ENCODE data around the gene KCNC2. TPM values are rescaled to one million over a fixed set of nuclear protein-coding genes. Genes with fewer than 3 reads are reported as not detected.

The KCNC2 gene
- total RNA-seq, 1 experiment from 2014 or later: not detected

GRCh38 chr12:75170640-75171185 is 38.9 kb downstream of the KCNC2 start:
- no peak for DNase-seq
- TF ChIP-seq CTCF (IDR thresholded peaks at IDR 0.05; ENCODE audit: unreplicated experiment): no peak
- intact Hi-C loops (cut with micrococcal nuclease; ENCODE audit: unreplicated experiment): no loop called here
- no peak overlapping the region for H3K27ac Mint-ChIP-seq (ENCODE audit: unreplicated experiment)
- BruUV-seq (replicated peaks): no TSS peak
- H3K9me3 Mint-ChIP-seq (ENCODE audit: low read depth, unreplicated experiment): no peaks in the 10 kb centered on the region
- no peaks in the 10 kb centered on the region for H3K4me1 Mint-ChIP-seq (ENCODE audit: low read depth, unreplicated experiment)
- H3K36me3 Mint-ChIP-seq (ENCODE audit: insufficient read depth, unreplicated experiment): no peaks in the 10 kb centered on the region
- no peak overlapping the region for H3K4me3 Mint-ChIP-seq (ENCODE audit: low read depth, unreplicated experiment)
- H3K27me3 Mint-ChIP-seq (ENCODE audit: unreplicated experiment): no peaks in the 10 kb centered on the region
- CTCF ChIA-PET: no interaction called here

GRCh38 chr12:75162845-75163244 is 46.8 kb downstream of the KCNC2 start:
- Mint-ChIP-seq H3K27ac (ENCODE audit: unreplicated experiment) (no peak overlapping the region), H3K4me1 (ENCODE audit: low read depth, unreplicated experiment) (no peaks in the 10 kb centered on the region), H3K27me3 (ENCODE audit: unreplicated experiment) (no peaks in the 10 kb centered on the region), H3K4me3 (ENCODE audit: low read depth, unreplicated experiment) (no peak overlapping the region), H3K36me3 (ENCODE audit: insufficient read depth, unreplicated experiment) (no peaks in the 10 kb centered on the region), H3K9me3 (ENCODE audit: low read depth, unreplicated experiment) (no peaks in the 10 kb centered on the region)
- no peak for DNase-seq
- TF ChIP-seq CTCF (IDR thresholded peaks at IDR 0.05; ENCODE audit: unreplicated experiment): no peak
- no TSS peak for BruUV-seq (replicated peaks)
- CTCF ChIA-PET: no interaction called here
- intact Hi-C loops (cut with micrococcal nuclease; ENCODE audit: unreplicated experiment): no loop called here

GRCh38 chr12:75161488-75161887 is 48.2 kb downstream of the KCNC2 start:
- Mint-ChIP-seq H3K27me3 (ENCODE audit: unreplicated experiment) (no peaks in the 10 kb centered on the region), H3K36me3 (ENCODE audit: insufficient read depth, unreplicated experiment) (no peaks in the 10 kb centered on the region), H3K9me3 (ENCODE audit: low read depth, unreplicated experiment) (no peaks in the 10 kb centered on the region), H3K4me1 (ENCODE audit: low read depth, unreplicated experiment) (no peaks in the 10 kb centered on the region), H3K27ac (ENCODE audit: unreplicated experiment) (no peak overlapping the region), H3K4me3 (ENCODE audit: low read depth, unreplicated experiment) (no peak overlapping the region)
- no TSS peak for BruUV-seq (replicated peaks)
- no peak for TF ChIP-seq CTCF (IDR thresholded peaks at IDR 0.05; ENCODE audit: unreplicated experiment)
- CTCF ChIA-PET: no interaction called here
- no peak for DNase-seq
- intact Hi-C loops (cut with micrococcal nuclease; ENCODE audit: unreplicated experiment): no loop called here

- H3K36me3 Mint-ChIP-seq (ENCODE audit: insufficient read depth, unreplicated experiment): no peaks in the 10 kb centered on the region
- H3K27me3 Mint-ChIP-seq (ENCODE audit: unreplicated experiment): no peaks in the 10 kb centered on the region
- intact Hi-C loops (cut with micrococcal nuclease; ENCODE audit: unreplicated experiment): no loop called here
- DNase-seq: no peak
- no peak overlapping the region for H3K27ac Mint-ChIP-seq (ENCODE audit: unreplicated experiment)
- H3K4me1 Mint-ChIP-seq (ENCODE audit: low read depth, unreplicated experiment): no peaks in the 10 kb centered on the region
- CTCF ChIA-PET: no interaction called here
- H3K4me3 Mint-ChIP-seq (ENCODE audit: low read depth, unreplicated experiment): no peak overlapping the region
- no TSS peak for BruUV-seq (replicated peaks)
- no peak for TF ChIP-seq CTCF (IDR thresholded peaks at IDR 0.05; ENCODE audit: unreplicated experiment)
- H3K9me3 Mint-ChIP-seq (ENCODE audit: low read depth, unreplicated experiment): no peaks in the 10 kb centered on the region
Measured at GRCh38 chr12:75157385-75157784, 52.3 kb downstream of the KCNC2 start.
